ENCODE results near the gene PTGES3. TPM values are rescaled to one million over a fixed set of nuclear protein-coding genes. Genes with fewer than 3 reads are reported as not detected.

The PTGES3 gene
- total RNA-seq, 1 experiment from 2014 or later, result 404 TPM

GRCh38 chr12:56644654-56645053 lies 43.4 kb downstream of the PTGES3 start:
- H3K36me3 ChIP-seq (ENCODE audit: control insufficient read depth in 1 of 2, insufficient read depth in 2 of 2, low read length in 2 of 2), result peaks cover 39 to 41% of the 10 kb centered on the region in 2 experiments
- DNase-seq (ENCODE audit: low read depth, low spot score), result no peak
- POLR2A ChIA-PET, result interaction anchor here (3.3 kb wide), 1 partner anchor 8 kb away, joined by 23 read pairs; no protein-coding TSS in a partner anchor

More at GRCh38 chr12:56644654-56645053, 43.4 kb downstream of the PTGES3 start:
- Histone ChIP-seq H3K9me3 (ENCODE audit: control insufficient read depth in 1 of 2, insufficient read depth in 1 of 2, low read depth in 1 of 2, low read length in 2 of 2) (no peaks in the 10 kb centered on the region), H3K4me3 (replicated peaks in 1 of 2; ENCODE audit: low read depth in 1 of 2, low read length in 2 of 2) (peak overlapping the region; percentile 99 to 100), H3K27ac (ENCODE audit: low read depth, low read length) (peak overlapping the region; percentile 78), H3K4me2 (ENCODE audit: low read length) (peak overlapping the region; percentile 80), H4K20me1 (ENCODE audit: insufficient read depth) (peaks cover 21% of the 10 kb centered on the region; the same call in 1 of the 2 replicates), H3K9ac (ENCODE audit: low read length) (peak overlapping the region; percentile 96), H3K4me1 (ENCODE audit: control insufficient read depth in 1 of 2, insufficient read depth in 2 of 2, low read length in 2 of 2) (peaks cover 2 to 19% of the 10 kb centered on the region in 2 experiments; a peak in 3 of 4 replicates), H2AFZ (ENCODE audit: low read depth, low read length, poor library complexity, severe bottlenecking) (no peak overlapping the region), H3K9me2 (ENCODE audit: insufficient read depth) (no peaks in the 10 kb centered on the region), H3K27me3 (ENCODE audit: insufficient read depth, low read length) (no peaks in the 10 kb centered on the region), H3K79me2 (ENCODE audit: insufficient read depth, low read length) (peaks cover 62% of the 10 kb centered on the region)
- RAD21 ChIA-PET (ENCODE audit: low non-redundant PET in 1 of 2, low total read pairs in 2 of 2, uncharacterized antibody in 2 of 2, unreplicated experiment in 2 of 2), result no interaction called here
- intact Hi-C loops (cut with micrococcal nuclease), result no loop called here
- CTCF ChIA-PET, result interaction anchor here (3.2 kb wide), 1 partner anchor 8 kb away, joined by 19 read pairs; no protein-coding TSS in a partner anchor
- no peak for ATAC-seq
- no TSS peak for BruUV-seq (replicated peaks)
- no peak for TF ChIP-seq JUND (IDR thresholded peaks at IDR 0.05)
- no peak for TF ChIP-seq SP1 (IDR thresholded peaks at IDR 0.05; ENCODE audit: low read depth)
- no peak for TF ChIP-seq ZBTB33 (IDR thresholded peaks at IDR 0.05; ENCODE audit: extremely low read depth, insufficient replicate concordance, low read length)
- no peak for TF ChIP-seq ELF1 (IDR thresholded peaks at IDR 0.05; ENCODE audit: borderline replicate concordance, low read depth)
- TF ChIP-seq YY1 (IDR thresholded peaks at IDR 0.05; ENCODE audit: extremely low read depth, insufficient replicate concordance, low read depth, low read length), result no peak
- TF ChIP-seq CBX3 (IDR thresholded peaks at IDR 0.05; ENCODE audit: low read depth), result no peak
- no peak for TF ChIP-seq POLR2AphosphoS5 (IDR thresholded peaks at IDR 0.05; ENCODE audit: low read depth, low read length)
- no peak for TF ChIP-seq SRF (IDR thresholded peaks at IDR 0.05; ENCODE audit: low read depth)
- TF ChIP-seq ATF3 (IDR thresholded peaks at IDR 0.05), result no peak
- no peak for TF ChIP-seq ZFX (IDR thresholded peaks at IDR 0.05)
- no peak for TF ChIP-seq EZH2 (IDR thresholded peaks at IDR 0.05)
- TF ChIP-seq TCF7L2 (IDR thresholded peaks at IDR 0.05; ENCODE audit: borderline replicate concordance, extremely low read depth, insufficient read depth, insufficient read length), result no peak
- TF ChIP-seq MAX (IDR thresholded peaks at IDR 0.05), result no peak
- TF ChIP-seq FOSL1 (IDR thresholded peaks at IDR 0.05; ENCODE audit: low read depth), result no peak
- no peak for TF ChIP-seq CEBPB (IDR thresholded peaks at IDR 0.05; ENCODE audit: low read depth)
- TF ChIP-seq RAD21 (IDR thresholded peaks at IDR 0.05; ENCODE audit: low read depth), result no peak
- TF ChIP-seq POLR2A (IDR thresholded peaks at IDR 0.05; ENCODE audit: borderline replicate concordance, extremely low read depth, insufficient read depth, insufficient read length), result no peak
- TF ChIP-seq ZNF274 (IDR thresholded peaks at IDR 0.05; ENCODE audit: low read depth, low read length), result no peak
